Tibial nerve (tissue), 4 donors: ENCODE data around the gene HLCS. TPM values are rescaled to one million over a fixed set of nuclear protein-coding genes. Genes with fewer than 3 reads are reported as not detected.

Source experiments
- DNase-seq, 2 donors: peaks; one replicate each; pipeline ENCODE4 v3.0.0-alpha.2; 2019; ENCODE audit warnings: low spot score in 2 of 2
- H3K27ac ChIP-seq, 4 donors: fragments of 200-600 bp; sonication (generic) in 3 of 4; one replicate each; pipeline ENCODE4 v1.5.1; 2017 to 2019; ENCODE audit warnings: mild to moderate bottlenecking in 1 of 4
- H3K27me3 ChIP-seq, 2 donors: fragments of 200-600 bp; sonication (generic) in 1 of 2; one replicate each; pipeline versions ENCODE4 v1.5.1 to v1.6.0; 2017 to 2019
- H3K36me3 ChIP-seq, 3 donors: fragments of 200-600 bp; sonication (generic); one replicate each; pipeline ENCODE4 v1.5.1; 2018 to 2019
- H3K4me1 ChIP-seq, 4 donors: fragments of 200-600 bp; sonication (generic) in 3 of 4; one replicate each; pipeline ENCODE4 v1.5.1; 2017 to 2019
- H3K4me3 ChIP-seq, 4 donors: fragments of 200-600 bp; sonication (generic) in 3 of 4; one replicate each; pipeline ENCODE4 v1.5.1; 2017 to 2019; ENCODE audit warnings: mild to moderate bottlenecking in 1 of 4, moderate library complexity in 1 of 4
- H3K9me3 ChIP-seq, 4 donors: fragments of 200-600 bp; sonication (generic) in 3 of 4; one replicate each; pipeline ENCODE4 v1.5.1; 2017 to 2019
- EP300 ChIP-seq, 2 donors: sonication (generic); formaldehyde crosslinking; IDR thresholded peaks; one replicate each; pipeline ENCODE4 v1.6.1; 2017; ENCODE audit warnings: antibody characterized with exemption in 2 of 2, mild to moderate bottlenecking in 1 of 2
- POLR2A ChIP-seq, 2 donors: fragments of 450-650 bp; IDR thresholded peaks; one replicate each; pipeline ENCODE4 v1.6.1; 2017; ENCODE audit warnings: antibody characterized with exemption in 2 of 2, mild to moderate bottlenecking in 2 of 2, moderate library complexity in 2 of 2
- WGBS, 2 donors: methylation state at CpG; one replicate each; pipeline ENCODE4 v1.1.5; 2018; 5-methylcytosine and 5-hydroxymethylcytosine counted together
- total RNA-seq, 4 donors: library from RNA; depleted of rRNA; stranded (reverse); fragments of >200 nt; gene quantifications; one replicate each; pipeline ENCODE4 v1.1.0, GENCODE V29; 2016
- TF ChIP-seq, protein P1 (sequence below), 5 experiments: fragments of 200-600 bp in 3 of 5; fragments of 450-650 bp in 2 of 5; sonication (generic) in 3 of 5; IDR thresholded peaks; one replicate each; pipeline ENCODE4 v1.5.1; 2016 to 2019; ENCODE audit warnings: antibody characterized with exemption in 5 of 5, mild to moderate bottlenecking in 3 of 5, moderate library complexity in 2 of 5

The HLCS gene
- total RNA-seq, 4 donors from 2014 or later = 14.4 to 19.0 (median 17.4) TPM

- no peak for DNase-seq
- no peak overlapping the region for H3K27ac ChIP-seq
- H3K36me3 ChIP-seq = peaks cover 0 to 33% (median 0%) of the 10 kb centered on the region in 3 donors
- no peaks in the 10 kb centered on the region for H3K27me3 ChIP-seq
- H3K9me3 ChIP-seq = no peaks in the 10 kb centered on the region
- H3K4me1 ChIP-seq = peaks cover 0 to 22% (median 3%) of the 10 kb centered on the region in 4 donors
- no peak overlapping the region for H3K4me3 ChIP-seq
- 69 to 76% methylated on average over 3 of the region's 3 CpGs for WGBS, 2 donors
- TF ChIP-seq EP300 (IDR thresholded peaks at IDR 0.05) (no peak), POLR2A (IDR thresholded peaks at IDR 0.05) (no peak)
- TF ChIP-seq, protein P1, sequence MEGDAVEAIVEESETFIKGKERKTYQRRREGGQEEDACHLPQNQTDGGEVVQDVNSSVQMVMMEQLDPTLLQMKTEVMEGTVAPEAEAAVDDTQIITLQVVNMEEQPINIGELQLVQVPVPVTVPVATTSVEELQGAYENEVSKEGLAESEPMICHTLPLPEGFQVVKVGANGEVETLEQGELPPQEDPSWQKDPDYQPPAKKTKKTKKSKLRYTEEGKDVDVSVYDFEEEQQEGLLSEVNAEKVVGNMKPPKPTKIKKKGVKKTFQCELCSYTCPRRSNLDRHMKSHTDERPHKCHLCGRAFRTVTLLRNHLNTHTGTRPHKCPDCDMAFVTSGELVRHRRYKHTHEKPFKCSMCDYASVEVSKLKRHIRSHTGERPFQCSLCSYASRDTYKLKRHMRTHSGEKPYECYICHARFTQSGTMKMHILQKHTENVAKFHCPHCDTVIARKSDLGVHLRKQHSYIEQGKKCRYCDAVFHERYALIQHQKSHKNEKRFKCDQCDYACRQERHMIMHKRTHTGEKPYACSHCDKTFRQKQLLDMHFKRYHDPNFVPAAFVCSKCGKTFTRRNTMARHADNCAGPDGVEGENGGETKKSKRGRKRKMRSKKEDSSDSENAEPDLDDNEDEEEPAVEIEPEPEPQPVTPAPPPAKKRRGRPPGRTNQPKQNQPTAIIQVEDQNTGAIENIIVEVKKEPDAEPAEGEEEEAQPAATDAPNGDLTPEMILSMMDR (IDR thresholded peaks at IDR 0.05) = no peak
Measured at GRCh38 chr21:36932161-36932816, 34.2 kb downstream of the HLCS start.

- DNase-seq = peak in 1 of 2 donors; percentile 12
- 66 to 72% methylated on average over 7 of the region's 7 CpGs for WGBS, 2 donors
- no peaks in the 10 kb centered on the region for H3K9me3 ChIP-seq
- H3K27me3 ChIP-seq = no peaks in the 10 kb centered on the region
- peaks cover 0 to 22% (median 3%) of the 10 kb centered on the region in 4 donors for H3K4me1 ChIP-seq
- H3K27ac ChIP-seq = no peak overlapping the region
- TF ChIP-seq POLR2A (IDR thresholded peaks at IDR 0.05) = no peak
- H3K4me3 ChIP-seq = no peak overlapping the region
- peaks cover 0 to 20% (median 0%) of the 10 kb centered on the region in 3 donors for H3K36me3 ChIP-seq
Measured at GRCh38 chr21:36929622-36930021, 36.8 kb downstream of the HLCS start.

- DNase-seq = no peak
- no peak overlapping the region for H3K27ac ChIP-seq
- no peaks in the 10 kb centered on the region for H3K27me3 ChIP-seq
- peaks cover 0 to 22% (median 3%) of the 10 kb centered on the region in 4 donors for H3K4me1 ChIP-seq
- WGBS, 2 donors = 60 to 75% methylated on average over 5 of the region's 5 CpGs
- TF ChIP-seq EP300 (IDR thresholded peaks at IDR 0.05) (no peak), POLR2A (IDR thresholded peaks at IDR 0.05) (no peak)
- TF ChIP-seq, protein P1 (IDR thresholded peaks at IDR 0.05) = no peak
- no peaks in the 10 kb centered on the region for H3K9me3 ChIP-seq
- H3K4me3 ChIP-seq = no peak overlapping the region
- peaks cover 0 to 14% (median 0%) of the 10 kb centered on the region in 3 donors for H3K36me3 ChIP-seq
Measured at GRCh38 chr21:36928960-36929359, 37.5 kb downstream of the HLCS start.

DNA sequence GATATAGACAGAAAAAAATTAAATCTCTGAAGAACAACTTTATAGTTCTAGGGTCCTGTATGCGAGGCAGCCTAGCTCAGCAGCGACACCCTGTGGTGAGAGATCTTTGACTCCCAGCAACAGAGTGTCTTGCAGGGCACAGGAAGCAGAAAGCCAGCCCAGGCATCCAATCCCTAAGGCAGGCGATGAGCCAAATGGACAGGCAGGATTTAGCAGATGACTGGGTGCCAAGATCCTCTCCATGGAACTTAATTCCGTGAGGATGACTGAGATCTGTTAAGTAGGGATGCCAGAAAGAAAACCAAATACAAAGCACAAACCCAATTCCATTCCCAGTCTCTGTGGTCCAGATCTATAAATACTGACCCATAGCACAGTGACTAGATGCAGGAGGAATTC lies 38.8 kb downstream of the HLCS start:
- WGBS, 2 donors = 10 to 19% methylated on average over 4 of the region's 4 CpGs
- no peak for TF ChIP-seq EP300 (IDR thresholded peaks at IDR 0.05)
- TF ChIP-seq, protein P1 (IDR thresholded peaks at IDR 0.05) = peak; percentile 73 to 89 (median 80)
- Histone ChIP-seq H3K27ac (no peak overlapping the region), H3K36me3 (peaks cover 0 to 4% (median 0%) of the 10 kb centered on the region in 3 donors), H3K27me3 (no peaks in the 10 kb centered on the region), H3K4me1 (peaks cover 0 to 22% (median 3%) of the 10 kb centered on the region in 4 donors), H3K4me3 (no peak overlapping the region), H3K9me3 (no peaks in the 10 kb centered on the region)
- DNase-seq = peak; percentile 66 to 87

DNA sequence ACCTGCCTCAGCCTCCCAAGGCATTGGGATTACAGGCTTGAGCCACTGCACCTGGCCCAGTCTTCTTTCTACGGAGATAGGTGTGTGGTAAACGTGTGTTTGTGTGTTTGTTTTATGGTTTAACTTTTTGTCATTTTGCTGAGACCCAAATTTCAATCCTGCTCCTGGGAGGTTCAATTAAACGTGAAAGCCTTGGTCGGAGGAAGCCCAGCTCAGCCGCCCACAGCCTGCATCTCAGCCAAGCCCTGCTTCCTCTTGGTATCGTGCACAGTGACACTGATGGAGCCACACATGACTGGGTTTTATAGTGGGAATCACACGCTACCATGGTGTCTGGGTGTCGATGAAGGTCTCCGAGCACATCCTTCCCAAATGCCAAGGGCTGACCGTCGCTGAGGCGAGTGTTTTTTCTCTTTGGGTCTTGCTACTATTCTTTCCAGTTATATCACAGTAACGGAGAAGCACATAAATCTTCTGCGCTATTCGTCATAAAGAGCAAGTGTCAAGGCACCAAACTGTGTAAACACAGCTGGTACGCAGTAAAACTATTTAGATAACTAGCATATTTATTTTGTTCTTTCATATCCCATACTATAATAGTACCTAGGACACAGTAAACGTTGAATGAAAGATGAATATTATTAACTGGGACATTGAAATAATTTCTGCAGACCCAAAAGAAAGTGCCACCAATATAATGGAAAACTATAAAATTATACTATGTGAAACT lies 39.3 kb downstream of the HLCS start:
- H3K27ac ChIP-seq = no peak overlapping the region
- TF ChIP-seq, protein P1 (IDR thresholded peaks at IDR 0.05) = no peak
- no peak for TF ChIP-seq EP300 (IDR thresholded peaks at IDR 0.05)
- no peak for TF ChIP-seq POLR2A (IDR thresholded peaks at IDR 0.05)
- H3K4me3 ChIP-seq = no peak overlapping the region
- H3K9me3 ChIP-seq = no peaks in the 10 kb centered on the region
- H3K36me3 ChIP-seq = peaks cover 0 to 4% (median 0%) of the 10 kb centered on the region in 3 donors
- WGBS, 2 donors = 82 to 84% methylated on average over 17 of the region's 17 CpGs
- no peaks in the 10 kb centered on the region for H3K27me3 ChIP-seq
- no peak for DNase-seq
- H3K4me1 ChIP-seq = peaks cover 0 to 16% (median 3%) of the 10 kb centered on the region in 4 donors
